ENCODE data around the gene LRRC8B.
"Not testable (repeated sequence)": the region's sequence is repeated elsewhere in the genome, so short reads cannot be mapped to it uniquely, and the experiment has no call there.

LRRC8B gene

GRCh38 chr1:89524369-89525168 lies at the start of gene LRRC8B:
LRRC8B (plus strand) TSS chr1:89524829; CDS start chr1:89582651, 57,822 bp downstream.
- peak; percentile 57 for DNase-seq (ENCODE audit: low read depth)

DNA sequence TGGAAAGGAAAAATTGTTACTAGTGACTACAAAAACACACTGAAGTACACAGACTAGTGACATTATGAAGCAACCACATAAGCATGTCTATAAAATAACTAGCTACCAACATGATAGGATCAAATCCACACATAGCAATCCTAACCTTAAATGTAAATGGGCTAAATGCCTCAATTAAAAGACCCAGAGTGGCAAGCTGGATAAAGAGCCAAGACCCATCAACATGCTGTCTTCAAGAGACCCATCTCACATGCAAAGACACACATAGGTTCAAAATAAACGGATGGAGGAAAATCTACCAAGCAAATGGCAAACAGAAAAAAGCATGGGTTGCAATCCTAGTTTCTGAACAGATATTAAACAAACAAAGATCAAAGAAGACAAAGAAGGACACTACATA lies 49.4 kb upstream of the LRRC8B start:
- no peak for DNase-seq (ENCODE audit: low read depth)

GRCh38 chr1:89476072-89476471 lies 48.6 kb upstream of the LRRC8B start:
- DNase-seq (ENCODE audit: low read depth), result no peak

- peak; percentile 56 for DNase-seq (ENCODE audit: low read depth)
Observed at GRCh38 chr1:89483010-89483756, 41.4 kb upstream of the LRRC8B start.

DNA sequence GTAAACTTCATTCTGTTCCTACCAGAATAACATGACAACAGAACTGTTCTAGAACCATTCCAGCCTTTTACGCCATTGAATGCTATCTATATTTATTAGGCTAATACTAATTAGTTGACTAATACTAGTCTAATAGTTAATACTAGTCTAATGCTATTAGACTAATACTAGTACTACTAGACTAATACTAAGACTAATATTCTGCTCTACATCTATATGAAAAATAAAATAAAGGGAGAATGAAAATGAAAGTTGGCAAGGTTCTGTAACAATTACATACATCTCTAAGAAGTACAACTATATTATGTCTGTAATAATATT lies 40.9 kb upstream of the LRRC8B start:
- no peak for DNase-seq (ENCODE audit: low read depth)

GRCh38 chr1:89484092-89485038 lies 40.3 kb upstream of the LRRC8B start:
- no peak for DNase-seq (ENCODE audit: low read depth)

DNA sequence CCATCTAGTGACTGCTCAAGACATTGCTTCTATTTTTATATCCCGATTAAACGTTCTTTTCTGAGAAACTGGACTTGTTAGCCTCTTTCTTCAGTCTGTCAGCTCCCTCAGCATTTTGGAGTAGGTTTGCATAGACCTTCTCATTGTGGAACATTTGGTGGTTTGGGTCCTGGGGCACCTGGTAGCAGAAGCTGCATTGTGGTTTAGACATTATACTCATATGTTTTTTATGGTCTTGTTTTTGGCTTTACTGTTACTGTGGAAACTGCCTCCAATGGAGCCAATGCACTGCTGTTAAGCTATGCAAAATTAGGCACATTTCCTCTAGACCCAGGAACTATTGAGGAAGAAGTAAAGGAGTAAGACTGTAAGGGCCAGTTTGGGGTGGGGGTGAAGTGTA lies 36.7 kb upstream of the LRRC8B start:
- DNase-seq (ENCODE audit: low read depth), result no peak

DNA sequence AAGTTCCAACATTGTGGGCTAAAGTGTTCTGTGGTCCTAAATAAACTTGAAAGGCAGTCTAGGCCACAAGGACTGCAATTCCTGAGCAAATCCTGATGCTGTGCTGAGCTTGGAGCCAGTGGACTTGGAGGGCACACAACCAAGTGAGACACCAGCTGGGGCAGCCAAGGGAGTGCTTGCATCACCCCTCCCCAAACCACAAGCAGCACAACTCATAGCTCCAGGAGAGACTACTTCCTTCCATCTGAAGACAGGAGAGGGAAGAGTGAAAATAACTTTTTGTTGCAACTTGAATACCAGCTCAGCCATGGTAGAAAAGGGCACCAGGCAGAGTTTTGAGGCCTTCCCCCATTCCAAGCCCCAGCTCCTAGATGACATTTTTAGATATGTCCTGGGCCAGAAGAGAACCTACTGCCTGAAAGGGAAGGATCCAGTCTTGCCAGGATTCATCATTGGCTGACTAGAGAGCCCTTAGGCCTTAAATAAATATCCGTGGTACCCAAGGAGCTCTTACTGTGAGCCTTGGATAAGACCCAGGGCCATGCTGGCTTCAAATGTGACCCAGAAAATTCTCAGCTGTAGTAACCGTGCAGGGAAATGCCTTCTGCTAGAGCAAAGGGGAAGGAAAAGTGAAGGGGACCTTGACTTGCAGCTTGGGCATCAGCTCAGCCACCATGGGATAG lies 35.4 kb upstream of the LRRC8B start:
- peak; percentile 28 for DNase-seq (ENCODE audit: low read depth)

GRCh38 chr1:89490389-89490788 lies 34.2 kb upstream of the LRRC8B start:
- no peak for DNase-seq (ENCODE audit: low read depth)

DNA sequence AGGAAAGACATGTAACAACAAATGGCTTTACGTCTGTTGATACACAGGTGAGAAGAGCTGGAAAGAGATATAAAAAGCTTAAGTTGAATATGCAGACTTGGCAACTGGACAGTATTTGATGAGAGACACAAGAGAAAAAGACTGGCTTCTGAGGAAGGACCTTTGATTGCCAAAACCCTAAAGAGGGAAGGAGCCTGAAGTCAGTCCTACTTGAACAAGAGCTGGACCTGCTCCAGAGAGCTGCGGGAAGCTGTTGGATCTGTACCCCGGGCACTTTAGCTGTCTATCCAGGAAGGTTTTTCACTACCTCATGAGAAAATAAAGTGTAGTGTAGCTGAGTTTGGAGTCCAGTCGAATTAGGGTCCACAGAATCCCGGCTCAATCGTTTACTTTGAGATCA lies 25.3 kb upstream of the LRRC8B start:
- no peak for DNase-seq (ENCODE audit: low read depth)

DNA sequence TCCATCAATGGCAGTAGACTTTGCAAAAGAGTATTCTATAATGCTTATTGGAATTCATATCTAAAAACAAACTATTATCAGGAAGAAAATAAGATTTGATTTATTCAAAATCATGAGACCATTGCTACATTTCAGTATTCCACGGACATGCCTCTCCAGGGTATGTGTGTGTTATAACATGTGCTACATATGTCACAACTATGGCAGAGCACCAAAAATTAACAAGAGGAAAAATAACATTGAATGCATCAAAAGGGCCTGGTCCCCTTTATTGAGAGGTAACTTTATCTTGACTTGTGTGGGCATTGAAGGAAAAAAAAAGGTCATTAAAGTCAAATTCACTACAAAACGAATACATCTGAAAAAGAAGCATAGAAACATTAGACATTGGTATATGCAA lies 22.6 kb upstream of the LRRC8B start:
- no peak for DNase-seq (ENCODE audit: low read depth)

GRCh38 chr1:89502895-89503294 lies 21.7 kb upstream of the LRRC8B start:
- no peak for DNase-seq (ENCODE audit: low read depth)

DNA sequence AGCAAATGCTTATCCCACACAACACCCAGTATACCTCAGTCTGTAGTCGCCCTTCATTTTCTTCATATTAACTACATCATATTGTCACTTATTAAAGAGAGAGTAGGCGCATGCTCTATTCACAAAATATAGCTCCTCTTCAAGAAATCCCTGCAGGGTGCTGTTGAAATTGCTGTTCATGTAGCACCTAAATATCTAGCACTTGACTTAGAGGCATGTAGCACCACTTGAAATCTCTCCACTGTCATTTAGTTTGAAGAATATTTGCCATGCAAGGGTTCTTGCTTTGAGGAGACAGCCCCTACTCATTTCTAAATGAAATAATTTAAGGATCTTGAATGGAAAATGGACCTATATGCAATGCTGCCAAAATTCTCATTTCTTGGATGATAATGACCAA lies 20.9 kb upstream of the LRRC8B start:
- no peak for DNase-seq (ENCODE audit: low read depth)

DNA sequence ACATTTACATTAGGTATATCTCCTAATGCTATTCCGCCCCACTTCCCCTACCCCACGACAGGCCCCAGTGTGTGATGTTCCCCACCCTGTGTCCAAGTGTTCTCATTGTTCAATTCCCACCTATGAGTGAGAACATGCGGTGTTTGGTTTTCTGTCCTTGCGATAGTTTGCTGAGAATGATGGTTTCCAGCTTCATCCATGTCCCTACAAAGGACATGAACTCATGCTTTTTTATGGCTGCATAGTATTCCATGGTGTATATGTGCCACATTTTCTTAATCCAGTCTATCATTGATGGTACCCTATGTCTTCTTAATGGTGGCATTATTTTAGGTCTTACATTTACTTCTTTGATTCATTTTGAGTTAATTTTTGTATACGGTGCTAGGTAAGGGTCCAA lies 14.6 kb upstream of the LRRC8B start:
- DNase-seq (ENCODE audit: low read depth), result not testable (repeated sequence)

GRCh38 chr1:89512996-89513720 lies 11.5 kb upstream of the LRRC8B start:
- no peak for DNase-seq (ENCODE audit: low read depth)

DNA sequence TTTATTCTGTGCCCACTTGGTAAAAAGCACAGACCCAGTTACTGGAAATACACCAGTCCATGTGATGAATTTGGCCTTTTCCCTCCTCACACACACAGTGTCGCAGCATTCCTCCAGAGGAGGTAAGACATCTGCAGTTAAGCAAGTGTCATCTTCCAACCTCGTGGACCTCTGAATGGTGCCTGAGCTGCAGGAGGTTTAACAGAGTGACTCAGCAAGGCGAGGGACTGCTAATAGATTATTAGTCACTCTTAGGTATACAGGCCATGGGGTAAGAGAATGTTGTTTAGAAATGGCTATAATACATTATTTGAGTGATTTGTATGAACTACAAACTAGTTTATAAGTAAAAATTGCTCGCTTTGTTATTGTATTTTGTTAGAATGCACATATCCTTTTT lies 8.6 kb upstream of the LRRC8B start:
- no peak for DNase-seq (ENCODE audit: low read depth)

DNA sequence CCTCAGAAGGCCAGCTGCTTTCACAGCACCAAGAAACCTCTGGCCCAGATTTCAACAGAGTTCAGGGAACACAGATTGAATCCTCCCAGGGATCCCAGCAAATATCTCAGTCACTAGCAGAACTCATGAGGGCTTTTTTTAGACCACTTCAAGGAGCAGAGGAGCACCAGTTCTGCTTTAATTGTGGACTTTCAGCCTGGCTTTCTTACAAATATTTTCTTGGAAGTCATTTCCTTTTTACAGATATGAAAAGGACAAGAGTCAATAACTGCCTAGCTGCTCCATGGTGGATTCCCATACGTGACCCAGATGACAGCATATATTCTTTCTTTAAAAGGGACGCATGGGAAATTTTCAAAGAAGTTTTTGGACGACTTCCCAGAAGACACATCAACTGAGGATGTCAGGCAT lies 6.4 kb upstream of the LRRC8B start:
- no peak for DNase-seq (ENCODE audit: low read depth)

GRCh38 chr1:89519779-89520358 lies 4.8 kb upstream of the LRRC8B start:
- DNase-seq (ENCODE audit: low read depth), result peak; percentile 25

- DNase-seq (ENCODE audit: low read depth), result not testable (repeated sequence)
Observed at GRCh38 chr1:89521977-89522376, 2.7 kb upstream of the LRRC8B start.

DNA sequence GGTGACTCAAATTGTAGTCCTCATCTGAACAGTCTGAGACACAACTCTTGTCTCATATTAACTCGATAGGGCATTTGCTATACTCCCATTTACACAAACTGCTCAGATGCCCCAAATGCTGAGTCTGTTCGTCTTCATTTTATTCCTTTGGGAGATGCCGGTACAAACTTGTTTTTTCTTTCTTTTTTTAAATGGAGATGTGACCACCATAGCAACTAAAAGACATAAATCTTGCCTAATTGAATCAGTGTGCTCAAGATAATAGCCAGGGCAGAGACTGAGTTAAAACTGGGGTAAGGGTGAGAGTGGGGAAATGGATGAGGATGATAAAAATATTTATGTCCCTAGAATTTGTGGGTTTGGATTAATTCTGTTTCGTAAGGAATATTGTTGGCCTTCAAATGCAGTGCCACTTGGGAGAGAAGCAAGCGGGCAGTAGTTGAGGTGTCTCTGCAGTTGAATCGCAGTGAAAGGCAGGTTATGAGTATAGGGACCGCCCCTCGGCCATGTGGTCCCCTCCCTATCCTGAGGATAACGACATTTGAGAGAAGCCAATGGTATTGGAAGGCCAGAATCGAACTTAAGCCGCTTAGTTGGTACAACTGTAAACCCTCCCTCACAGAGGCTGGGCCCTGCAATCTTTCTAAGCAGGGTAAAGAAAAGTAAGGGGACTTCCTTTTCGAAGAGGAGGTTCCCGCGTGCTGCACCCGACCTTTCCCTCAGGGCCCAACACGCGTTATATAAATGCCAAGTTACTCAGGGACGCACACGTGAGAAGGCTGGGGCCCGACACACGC lies 859 bp upstream of the LRRC8B start:
- DNase-seq (ENCODE audit: low read depth), result no peak
